HG03280 (cell line): Measurements from ENCODE around the gene ARHGEF37.
"Not testable (repeated sequence)": the region's sequence is repeated elsewhere in the genome, so short reads cannot be mapped to it uniquely, and the experiment has no call there.

ENCODE experiments used
- ATAC-seq: cut with Tn5 transposase; IDR thresholded peaks from one replicate; pipeline ENCODE4 v1.9.1; 2021; ENCODE audit warnings: mild to moderate bottlenecking, moderate library complexity; ENCODE audit not compliant: unreplicated experiment

The ARHGEF37 gene

GRCh38 chr5:149581192-149581861 lies at the start of gene ARHGEF37:
TSS of gene ARHGEF37 (plus strand) at chr5:149581498. CDS start at chr5:149597770, 16,272 bp downstream.
- no peak for ATAC-seq

GRCh38 chr5:149532413-149532812 lies 48.9 kb upstream of the ARHGEF37 start:
- no peak for ATAC-seq

GRCh38 chr5:149535787-149536186 lies 45.5 kb upstream of the ARHGEF37 start:
- ATAC-seq, result not testable (repeated sequence)

DNA sequence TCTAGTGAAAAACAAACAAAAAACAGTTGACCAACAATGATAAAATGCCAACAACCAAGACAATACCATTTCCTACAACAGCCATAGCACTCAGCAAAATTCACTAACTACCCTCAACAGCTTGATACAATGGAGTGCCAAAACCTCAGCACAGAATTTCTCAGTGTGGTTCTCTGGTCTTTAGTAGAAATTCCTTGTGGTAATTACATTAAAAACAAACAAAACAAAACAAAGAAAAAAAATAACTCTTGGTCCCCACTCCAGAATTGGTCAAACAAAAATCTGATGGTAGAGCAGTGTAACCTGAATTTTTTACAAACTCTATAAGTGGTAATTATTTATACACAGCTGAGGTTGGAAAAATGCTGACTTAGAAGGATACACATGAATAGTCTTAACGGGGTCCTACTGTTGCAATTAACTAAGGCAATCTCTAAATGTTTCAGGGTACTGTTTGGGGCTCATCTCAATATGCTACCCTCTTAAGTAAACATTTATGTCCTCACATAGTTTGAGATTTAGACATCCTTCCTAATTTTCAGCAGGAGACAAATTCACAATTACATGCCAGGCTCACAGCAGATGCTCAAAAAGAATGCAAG lies 43.8 kb upstream of the ARHGEF37 start:
- no peak for ATAC-seq

GRCh38 chr5:149540089-149540488 lies 41.2 kb upstream of the ARHGEF37 start:
- ATAC-seq, result no peak

- no peak for ATAC-seq
These were observed 39.4 kb upstream of the ARHGEF37 start for GRCh38 chr5:149541893-149542292.

DNA sequence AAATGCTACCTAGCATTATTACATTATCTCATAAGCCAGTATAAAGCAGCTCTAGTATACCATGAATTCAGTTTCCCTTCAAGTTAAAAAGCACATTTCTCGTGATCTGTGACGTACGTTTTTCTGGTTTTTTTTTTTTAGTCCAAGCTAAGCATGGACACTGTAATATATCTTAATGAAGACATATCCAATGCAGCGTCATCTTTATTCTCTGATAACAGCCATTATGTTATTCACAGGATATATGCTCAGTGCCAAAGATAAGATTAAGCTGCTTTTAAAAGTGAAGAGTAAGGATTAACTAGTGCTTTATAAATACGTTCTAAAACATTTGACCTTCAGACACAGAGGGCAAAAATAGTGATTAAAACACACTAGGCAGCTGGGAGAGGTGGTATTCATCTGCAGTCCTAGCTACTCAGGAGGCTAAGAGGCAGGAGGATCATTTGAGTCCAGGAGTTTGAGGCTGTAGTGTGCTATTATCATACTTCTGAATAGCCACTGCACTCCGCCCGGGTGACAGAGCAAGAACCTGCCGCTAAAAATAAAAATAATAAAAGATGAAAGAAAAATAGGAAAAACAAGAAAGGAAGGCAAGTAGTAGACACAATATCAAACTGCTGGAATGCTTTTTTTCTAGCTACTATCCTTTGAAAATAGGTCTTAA lies 37.8 kb upstream of the ARHGEF37 start:
- no peak for ATAC-seq

GRCh38 chr5:149544028-149544420 lies 37.3 kb upstream of the ARHGEF37 start:
- no peak for ATAC-seq

DNA sequence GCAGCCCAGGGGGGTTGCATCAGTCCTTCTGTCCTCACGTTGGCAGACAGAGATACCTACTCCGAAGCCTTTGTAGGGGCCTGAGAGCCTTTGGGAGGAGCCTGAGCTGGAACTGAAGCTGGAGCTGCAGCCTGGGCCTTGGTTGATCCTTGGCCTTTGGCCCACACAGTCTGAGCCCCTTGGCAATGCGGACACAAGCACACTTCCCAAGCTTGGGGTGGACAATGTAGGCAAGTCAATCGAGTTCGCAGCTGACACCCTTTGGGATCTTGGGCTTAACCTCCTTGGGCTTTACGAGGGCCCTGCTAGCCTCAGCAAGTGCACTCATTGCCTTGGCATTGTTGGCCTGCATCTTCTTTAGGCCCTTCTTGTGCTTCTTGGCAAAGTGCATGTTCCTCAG lies 36.0 kb upstream of the ARHGEF37 start:
- no peak for ATAC-seq

GRCh38 chr5:149546974-149547373 lies 34.3 kb upstream of the ARHGEF37 start:
- no peak for ATAC-seq

DNA sequence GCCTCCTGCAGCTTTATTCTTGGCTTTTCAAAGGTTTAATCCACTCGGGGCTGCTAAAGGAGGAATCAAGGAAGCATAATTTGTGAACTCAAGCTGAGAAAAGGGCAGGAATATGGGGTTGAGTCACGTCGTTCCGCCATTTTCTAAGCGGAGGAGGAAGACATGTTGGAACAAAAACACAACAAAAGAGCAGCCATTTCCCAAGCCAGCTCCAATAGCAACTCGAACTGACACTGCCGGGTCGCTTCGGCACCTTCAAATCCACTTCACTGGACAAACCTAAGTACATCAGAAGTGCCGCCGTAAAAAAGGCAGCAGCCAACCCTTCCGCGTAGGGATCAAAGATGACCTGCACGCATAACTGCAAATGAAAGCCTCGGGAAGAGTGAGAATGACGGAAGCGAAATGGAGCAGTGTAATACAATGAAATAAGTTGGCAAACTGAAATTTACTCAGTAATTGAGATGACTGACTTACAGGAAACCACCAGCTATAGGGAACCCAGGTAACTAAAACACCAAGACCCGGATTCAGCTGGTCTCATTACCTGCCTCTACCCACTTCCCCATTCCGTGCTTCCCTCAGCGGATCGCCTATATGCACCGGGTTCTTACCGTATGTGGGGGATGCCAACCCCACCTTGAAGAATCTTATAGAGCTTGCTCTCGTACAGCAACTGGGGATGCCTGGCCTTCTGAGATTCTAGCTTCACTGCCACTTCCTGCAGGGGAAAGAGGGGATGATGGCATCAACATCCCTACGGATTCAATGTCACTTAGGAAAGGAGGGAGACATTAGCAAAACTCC lies 31.6 kb upstream of the ARHGEF37 start:
- no peak for ATAC-seq

DNA sequence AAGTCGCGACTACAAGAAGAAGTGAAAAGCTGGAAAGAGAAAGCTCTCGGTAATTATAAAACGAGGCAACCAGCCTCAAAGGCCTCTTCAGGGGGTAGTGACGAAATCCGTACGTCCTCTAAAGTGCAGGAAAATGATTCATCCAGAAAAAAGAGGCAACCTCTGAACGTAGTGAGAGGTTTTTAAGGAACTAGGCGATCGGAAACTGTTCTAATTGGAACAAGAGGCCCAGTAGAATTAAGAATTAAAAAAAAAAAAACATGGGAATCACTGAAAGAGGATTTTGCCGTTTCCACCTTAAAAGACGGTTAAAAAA lies 31.1 kb upstream of the ARHGEF37 start:
- ATAC-seq, result no peak

GRCh38 chr5:149550594-149551226 lies 30.6 kb upstream of the ARHGEF37 start:
- ATAC-seq, result peak; percentile 0

- peak; percentile 90 for ATAC-seq
These were observed 29.9 kb upstream of the ARHGEF37 start, which contains the start of gene CSNK1A1 for GRCh38 chr5:149551227-149552037. TSS of gene CSNK1A1 (minus strand) at chr5:149551439. CDS start at chr5:149550964, 475 bp downstream.

- no peak for ATAC-seq
These were observed 29.2 kb upstream of the ARHGEF37 start for GRCh38 chr5:149552038-149552494.

- no peak for ATAC-seq
These were observed 28.6 kb upstream of the ARHGEF37 start for GRCh38 chr5:149552553-149553160.

GRCh38 chr5:149559706-149560105 lies 21.6 kb upstream of the ARHGEF37 start:
- no peak for ATAC-seq

GRCh38 chr5:149561848-149562247 lies 19.4 kb upstream of the ARHGEF37 start:
- no peak for ATAC-seq

DNA sequence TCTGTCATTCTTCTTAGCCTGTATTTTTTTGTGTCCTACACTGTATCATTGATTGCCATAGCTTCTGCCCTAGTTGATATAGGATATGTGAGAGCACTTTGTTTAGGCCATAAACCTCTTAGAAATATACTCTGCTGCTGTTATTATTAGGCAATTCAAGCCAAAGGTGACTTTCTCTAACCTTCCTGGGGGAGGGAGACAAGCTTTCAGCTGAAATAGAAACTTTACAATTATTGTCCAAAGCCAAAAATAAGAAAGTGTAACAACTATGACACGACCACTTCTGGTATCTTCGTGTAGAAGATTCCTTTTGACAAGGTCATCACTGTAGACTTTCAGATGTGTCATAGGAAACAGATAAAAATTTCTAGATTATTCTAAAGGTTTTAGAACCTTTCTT lies 17.8 kb upstream of the ARHGEF37 start:
- no peak for ATAC-seq
